HL-60 (cell line): ENCODE data around the gene CHD2.

Experiments used
- SPI1 ChIP-seq: IDR thresholded peaks from 2 replicates; pipeline ENCODE4 v1.6.1; 2012; ENCODE audit warnings: low read depth, mild to moderate bottlenecking, borderline replicate concordance
- TF ChIP-seq, protein P1 (sequence below): IDR thresholded peaks from 2 replicates; pipeline ENCODE4 v1.6.1; 2012; ENCODE audit warnings: low read depth; ENCODE audit not compliant: insufficient replicate concordance
- TF ChIP-seq, protein P2 (sequence below): IDR thresholded peaks from one replicate; pipeline ENCODE4 v1.5.1; 2011; ENCODE audit warnings: low read length, control low read depth, inconsistent platforms; ENCODE audit not compliant: insufficient read depth

DNA sequence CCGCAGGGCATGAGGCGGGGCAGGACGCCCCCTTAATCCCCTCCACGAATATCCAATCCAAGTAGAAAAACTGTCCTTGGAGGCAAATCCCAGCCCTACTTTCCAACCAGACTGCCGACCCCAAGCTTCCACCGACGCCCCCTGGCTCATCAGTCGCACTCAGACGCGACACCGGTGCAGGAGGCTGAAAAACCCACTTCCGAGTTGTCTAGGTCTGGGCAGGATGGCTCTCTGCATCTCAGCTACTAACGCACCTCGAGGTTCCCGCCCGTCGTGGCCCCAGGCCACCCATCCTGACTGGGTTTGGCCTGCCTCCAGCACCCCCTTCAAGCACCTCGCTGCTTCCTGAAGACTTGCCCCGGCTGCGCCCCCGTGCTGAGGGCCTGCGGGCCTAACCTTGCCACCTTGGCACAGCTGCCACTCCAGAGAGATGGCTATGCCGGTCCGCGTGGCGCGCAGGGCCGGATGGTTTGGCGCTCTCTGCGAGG is 173.4 kb downstream of the CHD2 start:
- TF ChIP-seq, protein P1, sequence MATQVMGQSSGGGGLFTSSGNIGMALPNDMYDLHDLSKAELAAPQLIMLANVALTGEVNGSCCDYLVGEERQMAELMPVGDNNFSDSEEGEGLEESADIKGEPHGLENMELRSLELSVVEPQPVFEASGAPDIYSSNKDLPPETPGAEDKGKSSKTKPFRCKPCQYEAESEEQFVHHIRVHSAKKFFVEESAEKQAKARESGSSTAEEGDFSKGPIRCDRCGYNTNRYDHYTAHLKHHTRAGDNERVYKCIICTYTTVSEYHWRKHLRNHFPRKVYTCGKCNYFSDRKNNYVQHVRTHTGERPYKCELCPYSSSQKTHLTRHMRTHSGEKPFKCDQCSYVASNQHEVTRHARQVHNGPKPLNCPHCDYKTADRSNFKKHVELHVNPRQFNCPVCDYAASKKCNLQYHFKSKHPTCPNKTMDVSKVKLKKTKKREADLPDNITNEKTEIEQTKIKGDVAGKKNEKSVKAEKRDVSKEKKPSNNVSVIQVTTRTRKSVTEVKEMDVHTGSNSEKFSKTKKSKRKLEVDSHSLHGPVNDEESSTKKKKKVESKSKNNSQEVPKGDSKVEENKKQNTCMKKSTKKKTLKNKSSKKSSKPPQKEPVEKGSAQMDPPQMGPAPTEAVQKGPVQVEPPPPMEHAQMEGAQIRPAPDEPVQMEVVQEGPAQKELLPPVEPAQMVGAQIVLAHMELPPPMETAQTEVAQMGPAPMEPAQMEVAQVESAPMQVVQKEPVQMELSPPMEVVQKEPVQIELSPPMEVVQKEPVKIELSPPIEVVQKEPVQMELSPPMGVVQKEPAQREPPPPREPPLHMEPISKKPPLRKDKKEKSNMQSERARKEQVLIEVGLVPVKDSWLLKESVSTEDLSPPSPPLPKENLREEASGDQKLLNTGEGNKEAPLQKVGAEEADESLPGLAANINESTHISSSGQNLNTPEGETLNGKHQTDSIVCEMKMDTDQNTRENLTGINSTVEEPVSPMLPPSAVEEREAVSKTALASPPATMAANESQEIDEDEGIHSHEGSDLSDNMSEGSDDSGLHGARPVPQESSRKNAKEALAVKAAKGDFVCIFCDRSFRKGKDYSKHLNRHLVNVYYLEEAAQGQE, result no peak
- TF ChIP-seq, protein P2, sequence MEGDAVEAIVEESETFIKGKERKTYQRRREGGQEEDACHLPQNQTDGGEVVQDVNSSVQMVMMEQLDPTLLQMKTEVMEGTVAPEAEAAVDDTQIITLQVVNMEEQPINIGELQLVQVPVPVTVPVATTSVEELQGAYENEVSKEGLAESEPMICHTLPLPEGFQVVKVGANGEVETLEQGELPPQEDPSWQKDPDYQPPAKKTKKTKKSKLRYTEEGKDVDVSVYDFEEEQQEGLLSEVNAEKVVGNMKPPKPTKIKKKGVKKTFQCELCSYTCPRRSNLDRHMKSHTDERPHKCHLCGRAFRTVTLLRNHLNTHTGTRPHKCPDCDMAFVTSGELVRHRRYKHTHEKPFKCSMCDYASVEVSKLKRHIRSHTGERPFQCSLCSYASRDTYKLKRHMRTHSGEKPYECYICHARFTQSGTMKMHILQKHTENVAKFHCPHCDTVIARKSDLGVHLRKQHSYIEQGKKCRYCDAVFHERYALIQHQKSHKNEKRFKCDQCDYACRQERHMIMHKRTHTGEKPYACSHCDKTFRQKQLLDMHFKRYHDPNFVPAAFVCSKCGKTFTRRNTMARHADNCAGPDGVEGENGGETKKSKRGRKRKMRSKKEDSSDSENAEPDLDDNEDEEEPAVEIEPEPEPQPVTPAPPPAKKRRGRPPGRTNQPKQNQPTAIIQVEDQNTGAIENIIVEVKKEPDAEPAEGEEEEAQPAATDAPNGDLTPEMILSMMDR, result no peak
- no peak for TF ChIP-seq SPI1
